GM18511 (cell line): ENCODE data around the gene GPR146.
"Not testable (repeated sequence)": the region's sequence is repeated elsewhere in the genome, so short reads cannot be mapped to it uniquely, and the experiment has no call there.

Experiments
- ATAC-seq: cut with Tn5 transposase; IDR thresholded peaks from one replicate; pipeline ENCODE4 v1.9.1; 2021; ENCODE audit warnings: mild to moderate bottlenecking, moderate library complexity; ENCODE audit not compliant: unreplicated experiment

The GPR146 gene

DNA sequence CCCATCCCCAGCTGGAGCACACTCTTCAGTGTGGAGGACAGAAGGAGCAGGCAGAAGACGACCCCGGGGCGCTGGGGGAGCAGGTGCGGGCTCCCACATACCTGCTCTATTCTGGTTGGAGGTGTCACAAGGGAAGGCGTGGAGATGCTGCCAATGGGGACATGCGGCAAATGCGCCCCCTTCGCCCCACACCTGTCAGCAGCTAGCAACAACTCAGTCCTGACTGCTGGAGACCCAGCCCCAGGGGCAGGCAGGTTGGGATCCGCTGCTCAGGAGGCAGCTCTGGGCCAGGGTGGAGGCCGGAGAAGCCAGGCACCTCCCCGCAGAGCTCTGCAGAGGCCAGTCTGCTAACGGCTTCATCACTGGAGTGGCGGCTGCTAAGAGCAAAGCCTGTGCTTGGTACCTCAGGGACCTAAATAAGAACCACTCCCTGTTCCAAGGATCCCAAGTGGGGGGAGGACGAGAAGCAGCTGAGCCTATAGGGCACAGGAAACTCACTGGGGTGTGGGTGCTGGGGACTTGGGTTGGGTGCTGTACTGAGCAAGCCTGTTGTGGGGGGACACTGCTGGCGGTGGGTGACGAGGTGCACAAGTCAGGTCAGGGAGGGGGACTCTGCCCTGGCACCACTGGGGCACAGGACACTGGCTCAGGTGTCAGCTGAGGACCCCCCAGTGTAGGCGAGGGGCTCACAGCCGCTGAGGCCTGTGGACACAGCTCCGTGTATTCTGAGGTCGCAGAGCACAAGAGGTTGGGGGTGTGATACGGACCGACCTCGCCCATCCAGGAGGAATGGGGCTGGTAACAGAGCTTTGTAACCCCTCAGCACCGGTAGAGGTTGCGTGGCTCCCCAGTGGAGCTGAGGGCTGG, 19.2 kb upstream of the GPR146 start:
- ATAC-seq = no peak

DNA sequence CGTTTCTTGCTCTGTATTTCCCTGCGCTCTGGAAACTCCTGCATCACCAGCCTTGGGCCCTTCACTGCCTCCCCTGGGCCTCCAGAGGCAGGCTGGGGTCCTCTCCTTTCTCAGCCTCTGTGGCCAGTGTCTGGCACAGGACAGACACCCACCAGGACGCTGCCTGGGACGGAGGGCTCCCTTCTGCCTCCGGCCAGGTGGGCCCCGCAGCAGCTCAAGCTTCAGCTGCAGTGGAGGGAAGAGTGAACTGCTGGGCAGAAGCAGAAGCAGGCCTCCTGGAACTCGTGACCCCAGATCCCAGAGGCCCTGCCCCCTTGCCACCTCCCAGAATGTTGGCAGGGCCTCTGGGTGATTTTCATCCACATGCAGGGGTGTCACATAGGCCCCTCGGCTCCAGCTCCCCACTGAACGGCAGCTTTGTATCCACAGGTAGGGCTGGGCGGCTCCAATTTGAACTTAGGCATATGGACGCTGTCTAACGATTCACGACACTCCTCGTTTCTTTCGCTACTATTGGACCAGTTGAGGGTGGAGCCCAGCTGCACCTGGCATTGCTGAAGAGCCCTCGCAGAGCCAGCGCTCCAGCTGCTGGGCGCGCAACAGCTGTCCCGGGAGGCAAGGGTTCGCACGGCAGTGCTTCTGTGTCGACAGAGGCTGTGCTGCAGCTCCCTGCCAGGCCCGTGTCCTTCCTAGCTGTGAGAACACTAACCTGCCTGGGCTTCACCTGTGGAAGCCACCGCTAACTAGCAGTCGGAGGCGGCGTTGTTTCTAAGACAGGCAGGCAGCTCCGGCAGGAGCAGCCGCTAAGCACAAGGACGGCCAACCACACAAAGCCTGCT, 18.4 kb upstream of the GPR146 start:
- ATAC-seq = no peak

DNA sequence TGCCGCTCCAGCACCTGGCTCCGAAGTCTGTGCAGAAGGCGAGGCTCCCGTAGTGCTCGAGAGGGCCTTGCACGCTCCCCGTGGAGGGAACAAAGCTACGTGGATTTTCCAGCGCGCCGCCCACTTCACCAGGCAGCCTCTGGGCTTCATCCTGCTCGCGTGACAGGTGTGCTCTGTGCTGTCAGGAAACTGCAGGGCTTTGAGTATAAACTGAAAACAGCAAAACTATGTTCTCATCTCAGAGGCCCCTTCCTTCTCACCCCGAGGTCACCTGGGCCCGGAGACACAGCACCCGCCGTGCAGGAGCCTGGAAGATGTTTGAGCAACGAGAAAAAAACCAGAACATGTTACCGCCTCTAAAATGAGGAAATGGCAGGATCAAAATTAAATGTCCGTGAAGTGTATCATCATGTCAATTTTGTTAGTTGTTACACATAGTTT, 17.6 kb upstream of the GPR146 start:
- ATAC-seq = no peak

DNA sequence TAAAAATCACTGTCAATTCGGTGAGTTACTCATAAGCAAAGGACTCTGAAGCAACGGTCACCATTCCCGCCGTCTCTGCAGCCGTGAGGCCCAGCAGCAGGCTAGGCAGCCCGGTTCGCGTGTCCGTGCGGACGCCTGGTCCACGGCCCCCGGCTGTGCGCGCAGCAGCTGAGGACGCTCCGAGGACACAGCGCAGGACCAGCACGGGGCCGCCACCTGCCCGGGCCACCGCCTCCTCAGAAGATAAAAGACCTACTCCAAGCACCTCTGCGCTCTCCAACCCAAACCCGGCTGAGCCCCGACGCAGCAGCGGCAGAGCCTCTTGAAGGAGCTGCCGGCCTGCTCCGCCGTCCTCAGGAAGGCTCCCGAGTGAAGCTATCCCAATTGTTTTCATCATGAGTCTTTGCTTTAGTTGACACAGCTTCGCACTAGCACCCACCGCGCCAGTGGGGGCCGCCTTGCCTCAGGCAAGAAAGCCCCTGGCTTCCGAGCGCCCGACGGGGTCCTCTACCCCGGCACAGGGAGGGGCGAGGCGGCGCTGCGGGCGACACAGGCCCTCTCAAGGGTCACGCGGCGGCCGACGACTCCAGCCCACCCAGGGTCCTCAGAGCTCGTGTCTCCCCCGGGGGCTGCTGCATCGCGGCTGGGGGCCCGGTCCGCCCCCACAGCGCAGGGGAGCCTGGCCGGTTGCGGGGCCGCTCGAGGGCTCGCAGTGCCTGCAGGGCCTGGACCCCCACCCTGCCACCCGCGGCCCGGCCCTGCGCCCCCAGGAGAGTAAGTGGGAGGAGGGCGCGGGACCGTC, 16.9 kb upstream of the GPR146 start:
- ATAC-seq = no peak

DNA sequence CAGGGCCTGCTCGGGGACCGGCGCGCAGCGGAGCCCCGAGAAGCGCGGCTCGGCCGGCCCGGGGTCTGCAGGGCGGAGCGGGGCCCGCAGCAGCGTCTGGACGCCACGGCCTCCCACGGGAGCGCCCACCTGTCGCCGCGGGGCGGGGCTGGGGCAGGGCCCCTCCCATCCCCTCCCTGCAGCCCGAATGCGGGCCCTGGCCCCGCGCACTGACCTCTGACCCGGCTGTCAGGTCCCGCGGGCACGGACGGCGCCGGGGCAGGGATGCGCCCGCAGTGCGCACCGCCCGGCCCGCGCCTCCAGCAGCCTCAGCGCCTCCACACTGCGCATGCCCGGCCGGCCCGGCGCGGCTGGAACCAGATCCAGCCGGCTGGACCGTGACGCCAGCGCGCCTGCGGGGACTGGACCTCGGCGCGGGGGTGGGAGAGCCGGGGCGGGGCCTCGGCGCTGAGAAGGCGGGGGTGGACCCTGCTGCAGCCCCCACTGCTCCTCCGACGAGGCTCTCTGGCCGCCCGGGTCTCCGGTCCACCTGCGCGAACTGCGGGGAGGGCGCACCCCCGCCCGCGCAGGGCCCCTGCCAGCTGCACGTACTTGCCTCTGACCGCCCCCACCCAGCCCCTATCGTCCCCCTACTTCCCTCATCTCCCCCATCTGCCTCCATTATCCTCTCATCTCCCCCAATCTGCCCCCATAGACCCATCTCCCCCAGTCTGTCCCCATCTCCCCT, 16.1 kb upstream of the GPR146 start:
- peak; percentile 54 for ATAC-seq

DNA sequence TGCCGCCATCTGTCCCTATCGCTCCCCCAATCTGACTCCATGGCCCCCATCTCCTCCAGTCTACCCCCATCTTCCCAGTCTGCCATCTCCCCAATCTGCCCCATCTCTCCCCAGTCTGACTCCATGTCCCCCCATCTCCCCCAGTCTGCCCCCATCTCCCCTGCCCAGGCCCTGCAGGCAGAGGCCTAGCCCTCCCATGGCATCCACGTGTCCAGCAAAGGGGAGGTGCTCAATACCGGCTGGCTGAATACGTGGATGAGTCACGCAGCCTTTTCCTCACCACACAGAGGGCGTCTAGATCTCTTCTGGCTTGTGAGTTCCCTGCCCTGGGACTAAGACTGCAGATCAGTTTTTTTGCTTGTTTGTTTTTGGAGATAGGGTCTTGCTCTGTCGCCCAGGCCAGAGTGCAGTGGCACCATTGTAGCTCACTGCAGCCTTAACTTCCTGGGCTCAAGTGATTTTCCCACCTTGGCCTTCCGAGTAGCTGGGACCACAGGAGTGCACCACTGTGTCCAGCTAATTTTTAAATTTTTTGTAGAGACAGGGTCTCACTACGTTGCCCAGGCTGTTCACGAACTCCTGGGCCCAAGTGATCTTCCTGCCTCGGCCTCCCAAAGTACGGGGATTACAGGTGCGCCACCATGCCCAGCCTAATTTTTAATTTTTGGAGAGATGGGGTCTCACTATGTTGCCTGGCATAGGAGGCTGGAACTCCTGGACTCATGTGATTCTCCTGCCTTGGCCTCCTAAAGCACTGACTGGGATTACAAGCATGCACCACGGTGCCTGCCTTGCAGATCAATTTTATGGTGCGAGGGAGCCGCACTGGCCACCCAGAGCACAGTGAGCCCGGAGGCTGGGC, 15.3 kb upstream of the GPR146 start:
- no peak for ATAC-seq

DNA sequence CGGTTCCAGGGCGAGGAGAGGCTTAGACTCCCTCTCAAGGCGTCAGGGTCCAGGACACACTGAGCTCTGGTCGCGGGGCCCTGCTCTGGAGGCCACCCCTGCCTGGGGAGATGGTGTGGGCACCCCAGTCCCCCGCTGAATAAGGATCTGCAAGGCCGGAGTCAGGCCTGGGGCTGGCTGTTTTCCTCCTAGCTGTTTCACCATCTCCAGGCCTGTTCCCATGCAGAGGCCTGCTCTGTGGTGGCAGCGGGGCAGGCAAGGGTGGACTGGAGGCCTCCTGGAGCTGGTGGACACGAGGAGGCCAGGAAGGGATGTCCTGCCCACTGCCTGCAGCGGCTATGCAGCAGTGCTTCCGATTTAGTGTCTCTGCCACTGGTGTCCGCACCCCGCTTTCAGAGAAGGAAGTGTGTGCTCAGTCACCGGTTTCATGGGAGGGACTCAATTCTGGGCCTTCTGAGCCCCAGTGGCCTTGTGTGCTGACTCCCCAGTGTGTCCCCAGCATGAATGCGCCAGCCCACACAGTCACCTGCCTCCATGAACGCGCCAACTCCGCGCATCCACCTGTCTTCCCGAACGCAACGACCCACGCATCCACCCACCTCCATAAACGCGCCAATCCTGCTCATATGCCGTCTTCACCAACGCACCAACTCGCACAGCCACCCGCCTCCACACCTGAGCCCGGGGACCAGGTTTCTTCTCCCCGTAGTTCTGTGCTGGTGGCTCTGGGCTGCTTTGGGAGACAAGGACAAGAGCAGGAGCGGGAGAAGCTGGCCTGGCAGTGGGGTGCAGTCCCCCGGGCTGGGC, 14.5 kb upstream of the GPR146 start:
- no peak for ATAC-seq

DNA sequence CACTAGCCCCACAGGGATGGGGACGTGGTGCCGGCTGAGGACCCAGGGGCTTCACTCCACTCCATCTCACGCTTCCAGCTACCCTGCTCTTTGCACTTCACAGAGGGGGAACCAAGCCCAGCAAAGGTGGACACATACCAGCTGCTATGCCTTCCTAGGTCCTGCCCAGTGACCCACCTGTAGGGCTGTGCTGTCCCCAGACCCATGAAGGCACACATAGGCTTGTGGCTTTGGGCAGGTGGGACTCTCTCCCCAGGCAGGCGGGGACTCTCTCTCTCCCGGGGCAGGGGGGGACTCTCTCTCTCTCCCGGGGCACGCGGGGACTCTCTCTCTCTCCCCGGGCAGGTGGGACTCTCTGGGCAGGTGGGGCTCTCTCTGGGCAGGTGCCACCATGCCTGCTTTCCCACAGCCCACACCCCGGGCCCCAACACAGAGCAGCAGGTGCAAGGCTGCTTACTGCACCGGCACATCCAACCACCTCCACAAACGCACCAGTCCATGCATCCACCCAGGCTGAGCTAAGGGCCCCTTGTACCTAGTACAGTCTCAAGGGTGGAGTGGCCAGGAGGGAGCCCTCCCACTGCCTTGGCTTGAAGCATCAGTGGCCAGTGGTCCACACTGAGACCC, 13.8 kb upstream of the GPR146 start:
- ATAC-seq = no peak

DNA sequence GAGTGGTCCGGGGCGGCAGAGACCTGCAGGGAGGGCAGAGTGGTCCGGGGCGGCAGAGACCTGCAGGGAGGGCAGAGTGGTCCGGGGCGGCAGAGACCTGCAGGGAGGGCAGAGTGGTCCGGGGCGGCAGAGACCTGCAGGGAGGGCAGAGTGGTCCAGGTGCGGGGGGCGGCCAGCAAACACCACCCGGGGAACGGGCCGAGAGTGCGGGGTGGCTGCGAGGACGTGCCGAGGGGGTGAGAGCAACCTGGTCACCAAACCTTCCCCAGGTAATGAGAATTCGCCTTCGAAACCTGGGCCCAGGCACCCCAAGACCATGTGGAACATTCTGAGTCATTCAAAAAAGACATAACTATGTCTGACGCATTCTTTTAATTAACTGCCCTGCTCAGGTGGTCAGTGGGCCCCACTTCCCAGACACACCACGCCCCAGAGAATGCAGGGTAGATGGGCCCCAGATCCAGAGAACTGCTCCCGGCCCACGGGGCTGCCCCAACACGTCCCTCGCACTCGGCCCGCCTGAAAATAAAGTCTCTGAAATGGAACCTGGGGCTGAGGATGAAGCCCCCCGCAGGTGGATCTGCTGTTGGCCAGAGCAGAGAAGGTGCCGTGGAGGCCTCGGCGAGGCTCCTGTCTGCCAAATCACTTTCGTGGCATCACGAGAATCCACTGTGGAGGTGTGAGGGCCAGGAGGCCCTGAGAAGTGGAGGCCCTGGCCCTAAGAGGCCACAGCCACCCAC, 12.5 kb upstream of the GPR146 start:
- no peak for ATAC-seq

DNA sequence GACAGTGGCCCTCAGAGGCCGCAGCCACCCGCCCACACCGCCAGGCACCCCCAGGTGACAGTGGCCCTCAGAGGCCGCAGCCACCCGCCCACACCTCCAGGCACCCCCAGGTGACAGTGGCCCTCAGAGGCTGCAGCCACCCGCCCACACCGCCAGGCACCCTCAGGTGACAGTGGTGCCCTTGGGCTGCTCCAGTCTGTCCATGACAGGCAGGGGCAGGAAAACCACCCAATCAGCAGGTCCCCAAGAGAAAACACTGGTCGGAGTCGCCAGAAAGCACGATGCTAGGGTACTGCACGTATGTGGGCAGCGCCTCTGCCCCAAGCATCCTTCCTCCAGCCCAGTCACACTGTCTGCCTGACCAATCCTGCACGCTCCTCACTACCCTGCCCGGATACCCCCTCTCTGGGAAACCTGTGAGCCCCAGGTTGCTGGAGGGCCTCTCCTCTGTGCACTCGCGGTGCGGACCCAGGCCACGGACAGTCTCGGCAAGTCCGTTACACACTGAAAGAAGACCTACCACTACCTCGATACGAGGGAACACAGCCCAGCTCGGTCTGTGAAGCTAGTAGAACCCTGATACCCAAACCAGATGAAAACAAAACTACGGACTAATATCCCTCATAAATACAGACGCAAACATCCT, 11.7 kb upstream of the GPR146 start:
- ATAC-seq = no peak

DNA sequence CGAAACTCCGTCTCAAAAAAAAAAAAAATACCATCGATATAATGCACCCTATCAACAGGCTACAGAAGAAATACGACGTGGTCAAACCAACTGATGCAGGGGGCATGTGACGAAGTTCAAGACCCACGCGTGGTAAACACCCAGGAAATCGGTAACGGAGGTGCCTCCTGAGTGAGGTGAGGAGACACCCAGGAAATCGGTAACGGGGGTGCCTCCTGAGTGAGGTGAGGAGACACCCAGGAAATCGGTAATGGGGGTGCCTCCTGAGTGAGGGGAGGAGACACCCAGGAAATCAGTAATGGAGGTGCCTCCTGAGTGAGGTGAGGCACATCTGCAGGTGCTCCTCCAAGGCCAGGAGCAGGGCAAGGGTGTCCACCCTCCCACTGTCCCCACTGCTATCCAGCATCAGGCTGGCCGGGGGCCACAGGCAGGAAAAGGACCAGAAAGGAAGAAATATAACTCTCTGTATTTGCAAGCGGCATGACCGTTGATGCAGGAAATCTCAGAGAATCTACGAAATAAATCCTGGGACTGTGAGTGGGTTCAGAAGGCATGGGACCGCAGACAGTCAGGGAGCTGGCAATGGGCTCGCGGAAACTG, 10.7 kb upstream of the GPR146 start:
- no peak for ATAC-seq

DNA sequence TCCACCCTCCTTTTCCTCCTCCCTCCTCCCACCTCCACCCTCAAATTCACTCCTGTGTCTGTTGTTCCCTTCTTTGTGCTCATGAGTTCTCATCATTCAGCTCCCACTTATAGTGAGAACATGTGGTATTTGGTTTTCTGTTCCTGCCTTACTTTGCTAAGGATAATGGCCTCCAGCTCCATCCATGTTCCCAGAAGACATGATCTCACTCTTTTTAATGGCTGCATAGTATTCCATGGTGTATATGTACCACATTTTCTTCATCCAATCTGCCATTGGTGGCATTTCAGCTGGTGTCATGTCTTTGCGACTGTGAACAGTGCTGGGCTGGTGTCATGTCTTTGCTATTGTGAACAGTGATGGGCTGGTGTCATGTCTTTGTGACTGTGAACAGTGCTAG, 9.6 kb upstream of the GPR146 start:
- ATAC-seq = not testable (repeated sequence)

DNA sequence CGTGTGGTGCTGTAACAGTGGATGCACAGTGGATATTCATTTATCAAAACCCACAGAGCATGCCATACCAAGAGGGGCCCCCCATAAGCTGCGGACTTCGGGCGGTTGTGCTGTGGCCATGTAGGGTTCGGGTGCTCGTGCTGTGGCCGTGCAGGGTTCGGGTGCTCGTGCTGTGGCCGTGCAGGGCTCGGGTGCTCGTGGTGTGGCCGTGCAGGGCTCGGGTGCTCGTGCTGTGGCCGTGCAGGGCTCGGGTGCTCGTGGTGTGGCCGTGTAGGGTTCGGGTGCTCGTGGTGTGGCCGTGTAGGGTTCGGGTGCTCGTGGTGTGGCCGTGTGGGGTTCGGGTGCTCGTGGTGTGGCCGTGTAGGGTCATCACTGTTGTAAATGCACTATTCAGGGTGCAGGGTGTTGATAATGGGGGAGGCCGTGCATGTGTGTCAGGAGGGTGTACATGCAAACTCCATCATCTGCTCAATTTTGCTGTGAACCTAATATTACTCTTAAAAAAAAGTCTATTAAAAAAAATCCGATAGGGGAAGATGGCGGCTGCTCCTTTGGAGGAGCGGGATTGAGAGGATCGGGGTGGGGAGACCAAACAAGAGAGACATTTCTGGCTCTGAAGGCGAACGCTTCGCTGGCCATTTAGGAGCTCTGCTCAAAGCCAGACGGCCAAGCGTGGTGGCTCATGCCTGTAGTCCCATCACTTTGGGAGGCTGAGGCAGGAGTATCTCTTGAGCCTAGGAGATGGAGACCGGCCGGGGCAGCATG, 8.0 kb upstream of the GPR146 start:
- not testable (repeated sequence) for ATAC-seq

DNA sequence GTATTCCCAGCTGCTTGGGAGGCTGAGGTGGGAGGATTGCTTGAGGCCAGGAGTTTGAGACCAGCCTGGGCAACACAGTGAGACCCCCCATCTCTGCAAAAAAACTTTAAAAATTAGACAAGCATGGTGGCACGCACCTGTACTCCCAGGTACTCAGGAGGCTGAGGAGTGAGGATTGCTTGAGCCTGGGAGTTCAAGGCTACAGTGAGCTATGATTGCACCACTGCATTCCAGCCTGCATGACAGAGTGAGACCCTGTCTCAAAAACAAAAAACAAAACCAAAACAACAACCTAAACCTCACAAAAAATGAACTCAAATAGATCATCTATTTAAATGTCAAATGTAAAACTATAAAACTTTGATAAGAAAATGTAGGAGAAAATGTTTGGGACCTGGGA, 4.1 kb upstream of the GPR146 start:
- ATAC-seq = not testable (repeated sequence)

DNA sequence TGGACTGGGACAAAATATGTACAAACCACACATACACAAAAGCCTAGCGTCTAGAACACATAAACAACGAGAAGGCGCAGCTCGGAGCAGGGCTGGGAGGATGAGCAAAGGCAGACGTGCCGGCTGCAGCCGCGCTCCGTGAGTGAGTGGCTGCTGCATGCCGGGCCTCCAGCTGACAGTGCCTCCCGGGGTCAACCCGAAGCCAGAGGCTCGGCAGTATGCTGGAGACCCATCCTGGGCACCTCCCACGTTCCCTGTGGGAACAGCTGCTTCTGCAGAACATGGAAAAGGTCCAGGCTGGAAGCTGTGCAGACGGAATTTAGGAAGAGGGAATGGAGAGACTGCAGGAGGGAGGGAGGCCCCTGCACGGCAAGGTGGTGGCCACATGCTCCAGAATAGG, 3.6 kb upstream of the GPR146 start:
- no peak for ATAC-seq
